ENCODE results near the gene MYO18B.

DNA sequence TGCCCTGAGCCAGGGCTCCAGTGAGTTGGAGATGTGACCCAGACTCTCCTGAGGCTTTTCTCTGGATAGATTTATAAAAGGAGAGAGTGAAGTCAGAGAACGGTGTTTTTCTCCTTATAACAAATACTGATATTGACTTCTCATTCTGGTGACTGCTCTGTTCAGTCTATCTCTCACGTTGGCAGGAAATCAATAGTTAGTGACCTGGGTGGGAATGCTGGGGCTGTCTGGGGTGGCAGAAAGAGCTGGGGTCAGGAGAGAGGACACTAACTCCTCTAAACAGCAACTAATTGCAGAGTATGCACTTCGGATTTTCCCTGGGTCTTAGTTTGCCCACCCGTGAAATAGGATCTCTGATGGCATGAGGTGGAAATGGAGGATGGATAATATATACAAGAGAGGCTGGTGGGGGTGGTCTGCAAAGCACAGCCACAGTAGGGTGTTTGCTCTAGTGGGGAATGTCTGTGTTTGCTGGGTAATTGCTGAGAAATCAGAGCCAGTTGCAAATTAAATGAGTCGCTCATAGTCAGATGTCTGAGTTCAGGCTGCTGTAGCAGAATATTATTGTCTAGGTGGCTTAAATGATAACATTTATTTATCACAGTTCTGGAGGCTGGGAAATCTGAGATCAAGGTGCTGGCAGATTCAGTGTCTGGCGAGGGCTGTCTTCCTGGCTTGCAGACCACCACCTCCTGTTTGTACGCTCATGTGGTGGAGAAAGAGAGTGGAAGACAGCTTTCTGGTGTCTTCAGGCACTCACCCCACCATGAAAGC lies 167.8 kb downstream of the MYO18B start:
- TF ChIP-seq ZNF274 (IDR thresholded peaks at IDR 0.05; ENCODE audit: low read depth, low read length) (no peak), YY1 (IDR thresholded peaks at IDR 0.05; ENCODE audit: insufficient read depth, insufficient read length) (no peak)
